Stimulated activated CD8-positive, alpha-beta memory T cell treated with anti-CD3 and anti-CD28 coated beads, Interleukin-15, amount 100 ng/mL, for 48 hours (primary cell): ENCODE data around the gene IGSF22.
A peak's percentile ranks its signal among the peaks of the same experiment; 100 is the strongest.

Source experiments
- DNase-seq, 2 donors: peaks; one replicate each; pipeline ENCODE4 v3.0.0-alpha.2; 2020; ENCODE audit warnings: low read depth in 2 of 2

IGSF22 gene

GRCh38 chr11:18726040-18726439, at the start of gene IGSF22:
Gene IGSF22 (minus strand): TSS chr11:18726188. CDS start chr11:18724236, 1,952 bp downstream.
- no peak for DNase-seq

- no peak for DNase-seq
These were observed 48.8 kb upstream of the IGSF22 start for GRCh38 chr11:18774801-18775200.

DNA sequence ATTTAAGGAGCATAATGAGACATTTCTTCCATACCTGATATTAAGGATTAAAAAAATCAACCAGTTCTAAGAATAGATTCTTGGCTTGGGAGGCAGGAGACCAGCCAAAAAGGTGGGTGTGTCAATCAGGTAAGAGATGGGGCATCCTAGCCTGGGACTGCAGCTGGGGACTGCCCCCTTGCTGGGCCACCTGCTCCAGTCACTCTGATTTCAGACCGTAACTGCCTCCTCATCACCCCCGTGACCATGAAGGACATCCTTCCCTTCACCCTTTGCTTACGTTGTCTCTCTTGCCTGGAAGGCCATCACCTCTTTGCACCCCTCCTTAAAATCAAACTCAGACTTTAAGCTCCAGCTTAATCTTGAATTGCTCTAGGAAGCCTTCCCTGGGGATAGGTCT, 47.7 kb upstream of the IGSF22 start:
- DNase-seq = no peak

- DNase-seq = no peak
These were observed 47.1 kb upstream of the IGSF22 start for GRCh38 chr11:18773104-18773503.

DNA sequence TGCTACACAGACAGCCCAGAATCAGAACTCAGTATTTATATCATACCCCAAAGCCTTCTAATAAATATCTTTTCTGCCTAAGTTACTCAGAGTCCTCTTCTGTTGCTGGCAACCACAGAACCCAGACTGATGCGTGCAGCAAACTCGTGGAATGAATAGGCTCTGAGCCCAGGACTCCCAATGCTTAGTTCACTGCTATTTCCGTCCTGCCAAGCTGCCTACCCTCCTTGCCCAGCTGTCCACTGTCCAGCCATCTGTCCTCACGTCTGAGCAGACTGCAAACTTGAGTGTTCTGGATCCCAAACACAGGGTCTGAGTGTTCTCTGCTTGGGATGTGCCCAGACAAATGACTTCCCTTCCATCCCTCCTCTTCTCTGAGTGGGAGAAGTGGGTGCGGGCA, 46.2 kb upstream of the IGSF22 start:
- no peak for DNase-seq

DNA sequence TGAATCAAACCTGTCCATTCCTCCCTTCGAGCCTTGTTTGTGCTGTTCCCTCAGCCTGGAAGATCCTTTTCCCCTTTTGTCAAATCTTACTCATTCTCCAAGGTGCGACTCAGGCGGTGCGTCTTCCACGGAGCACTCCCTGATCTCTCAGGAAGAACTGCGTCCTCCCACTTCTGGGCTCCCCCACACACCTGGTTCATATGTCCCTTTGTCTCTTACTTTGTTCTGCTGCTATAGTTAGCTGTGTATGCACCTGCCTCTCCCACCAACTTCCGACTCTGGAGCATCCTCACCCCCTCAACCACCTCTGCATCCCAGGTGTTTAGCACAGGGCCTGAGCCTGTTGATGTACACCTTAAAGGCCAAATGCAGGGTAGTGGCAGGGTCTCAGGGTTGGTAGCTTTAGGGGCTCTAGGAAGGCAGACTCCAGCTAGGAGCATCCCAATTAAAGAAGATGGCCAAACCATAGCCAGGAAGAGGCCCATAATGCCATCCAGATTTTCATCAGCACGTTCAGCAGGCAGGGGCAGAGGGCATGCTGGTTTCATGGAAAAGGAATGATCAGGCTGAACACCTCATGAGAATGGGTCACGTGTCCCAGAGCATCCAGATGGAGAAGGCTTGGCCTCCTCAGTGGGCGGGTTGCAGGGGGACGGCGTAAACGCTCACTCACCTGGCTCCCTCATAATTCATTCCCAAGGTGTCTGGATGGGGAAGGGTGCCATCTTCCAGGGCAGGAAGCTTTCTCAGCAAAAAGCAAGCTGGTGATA, 45.5 kb upstream of the IGSF22 start:
- DNase-seq = no peak

DNA sequence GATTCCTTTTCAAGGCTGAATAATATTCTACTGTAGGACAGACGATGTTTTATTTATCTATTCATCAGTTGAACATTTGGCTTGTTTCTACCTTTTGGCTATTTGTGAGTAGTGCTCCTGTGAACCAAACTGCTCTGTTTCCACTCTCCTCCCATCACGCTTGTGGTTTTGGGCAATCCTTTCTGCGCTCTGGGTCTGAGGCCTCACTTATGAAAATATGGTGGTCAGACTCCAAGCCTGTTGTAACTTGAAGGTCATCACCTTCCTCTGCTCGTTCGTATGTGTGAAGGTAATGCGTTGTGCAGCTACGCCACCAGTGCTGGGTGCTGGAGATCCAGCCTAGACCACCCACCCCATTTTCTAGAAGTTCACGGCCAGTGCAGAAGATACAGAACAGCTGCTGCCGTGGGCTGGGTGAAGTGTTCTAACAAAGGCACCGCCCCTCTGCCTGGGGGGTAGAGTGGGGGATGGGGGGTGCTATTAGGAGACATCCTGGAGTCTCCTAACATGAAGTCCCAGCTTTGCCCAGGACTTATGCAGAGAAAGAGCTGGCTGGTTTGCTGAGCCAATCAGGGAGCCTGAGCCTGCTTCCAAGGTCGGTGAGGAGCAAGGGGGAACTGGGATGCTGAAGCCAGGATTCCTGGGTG, 44.6 kb upstream of the IGSF22 start:
- no peak for DNase-seq

DNA sequence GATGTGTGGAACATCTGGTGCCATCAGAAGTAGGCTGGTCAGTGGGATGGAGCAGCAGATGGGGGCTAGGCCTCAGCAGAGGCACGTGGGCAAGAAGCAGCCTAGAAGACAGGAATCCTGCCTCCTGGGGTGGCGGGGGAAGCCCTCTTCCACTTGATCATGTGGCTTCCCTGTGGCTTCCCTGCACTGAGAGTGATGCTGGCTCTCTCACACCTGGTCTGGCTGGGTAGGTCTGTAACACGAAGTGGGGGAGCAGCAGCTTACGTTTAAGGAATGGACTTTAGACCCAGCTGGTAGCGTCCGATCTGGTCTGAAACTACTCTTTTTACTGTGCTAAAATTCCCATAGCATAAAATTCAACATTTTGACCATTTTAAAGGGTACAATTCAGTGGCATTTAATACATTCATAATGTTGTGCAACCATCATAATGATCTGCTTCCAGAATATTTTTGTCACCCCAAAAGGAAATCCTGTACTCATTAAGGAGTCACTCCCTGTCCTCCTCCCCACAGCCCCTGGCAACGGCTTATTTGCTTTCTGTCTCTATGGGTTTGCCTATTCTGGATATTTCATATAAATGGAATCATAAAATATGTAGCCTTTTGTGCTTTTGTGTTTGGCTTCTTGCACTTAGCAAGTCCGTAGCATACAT, 43.9 kb upstream of the IGSF22 start:
- DNase-seq = no peak

DNA sequence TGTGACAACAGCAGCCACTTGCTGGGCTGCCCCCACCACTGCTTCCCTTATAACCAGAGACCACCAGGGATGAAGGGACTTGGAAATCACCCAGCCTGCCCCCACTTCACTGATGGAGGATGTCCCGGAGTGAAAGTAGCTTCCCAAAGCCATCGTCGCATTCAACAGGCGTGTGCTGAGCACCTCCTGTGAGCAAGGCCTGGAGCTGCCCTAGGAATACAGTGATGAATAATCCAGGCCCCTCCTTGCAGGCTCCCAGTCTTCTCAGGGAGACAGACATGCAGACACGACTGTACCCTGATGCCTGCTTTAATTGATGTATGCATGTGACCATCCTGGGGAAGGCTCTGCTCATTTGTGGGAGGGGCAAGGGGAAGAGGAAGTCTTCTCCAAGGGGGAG, 43.0 kb upstream of the IGSF22 start:
- DNase-seq = no peak

GRCh38 chr11:18768472-18768901, 42.5 kb upstream of the IGSF22 start:
- DNase-seq = peak in 1 of 2 donors; percentile 19

- DNase-seq = no peak
These were observed 40.0 kb upstream of the IGSF22 start for GRCh38 chr11:18766015-18766414.

DNA sequence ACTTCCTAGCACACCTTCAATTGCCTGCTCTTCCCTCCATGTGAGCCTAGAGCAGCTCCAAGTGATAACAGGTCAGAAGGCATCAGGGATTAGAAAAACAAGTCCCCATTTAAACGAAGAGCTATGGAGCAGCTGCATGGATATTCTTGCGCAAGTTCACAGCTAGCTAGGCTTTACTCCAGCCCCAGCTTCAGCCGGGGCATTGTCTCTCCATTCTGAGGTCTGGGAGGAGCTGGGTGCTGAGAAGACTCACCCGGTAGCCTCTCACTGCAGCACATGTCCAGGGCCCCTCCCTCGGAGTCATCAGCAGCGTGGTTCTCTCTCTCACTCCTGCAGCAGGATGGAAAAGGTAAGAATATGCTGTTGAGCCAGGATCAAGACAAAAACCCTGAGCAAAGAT, 39.6 kb upstream of the IGSF22 start:
- DNase-seq = no peak

DNA sequence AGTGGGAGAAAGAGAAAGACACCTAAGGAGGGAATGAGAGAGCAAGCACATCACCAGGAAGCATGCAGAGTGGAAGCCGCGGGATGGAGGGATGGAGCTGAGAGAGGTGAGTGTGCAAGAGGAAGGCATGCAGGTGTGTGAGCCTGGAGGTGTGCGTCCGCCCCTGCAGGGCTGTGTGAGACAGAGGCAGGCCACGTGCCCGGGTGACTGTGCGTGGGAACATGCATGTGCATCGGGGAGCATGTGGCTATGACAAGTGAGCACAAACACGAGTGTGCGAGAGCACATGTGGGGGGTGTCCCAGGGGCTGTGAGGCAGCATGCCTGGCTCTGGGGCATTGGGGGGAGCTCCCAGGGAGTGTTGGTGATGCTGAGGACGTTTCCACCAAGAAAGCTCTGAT, 35.8 kb upstream of the IGSF22 start:
- no peak for DNase-seq

DNA sequence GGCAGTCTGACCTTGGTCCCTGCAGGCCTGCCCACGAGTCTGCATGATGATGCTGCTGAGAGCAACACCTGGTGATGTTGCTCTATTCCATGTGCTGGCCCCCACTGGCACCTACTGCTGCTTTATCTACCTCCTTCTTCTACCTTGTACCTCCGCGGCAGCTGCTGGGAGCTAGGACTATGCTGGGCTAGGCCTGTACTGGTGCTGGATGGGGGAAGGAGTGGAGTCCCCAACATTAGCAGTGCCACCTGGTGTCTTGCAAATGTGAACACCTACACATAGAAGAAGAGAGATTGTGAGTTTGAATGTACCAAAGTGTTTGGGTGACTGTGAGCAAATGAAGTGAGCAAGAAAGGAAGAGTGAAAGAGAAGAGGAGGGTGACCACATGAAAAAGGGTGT, 35.2 kb upstream of the IGSF22 start:
- no peak for DNase-seq

- DNase-seq = no peak
These were observed 31.8 kb upstream of the IGSF22 start for GRCh38 chr11:18757811-18758210.

GRCh38 chr11:18756889-18757288, 30.9 kb upstream of the IGSF22 start:
- DNase-seq = no peak

DNA sequence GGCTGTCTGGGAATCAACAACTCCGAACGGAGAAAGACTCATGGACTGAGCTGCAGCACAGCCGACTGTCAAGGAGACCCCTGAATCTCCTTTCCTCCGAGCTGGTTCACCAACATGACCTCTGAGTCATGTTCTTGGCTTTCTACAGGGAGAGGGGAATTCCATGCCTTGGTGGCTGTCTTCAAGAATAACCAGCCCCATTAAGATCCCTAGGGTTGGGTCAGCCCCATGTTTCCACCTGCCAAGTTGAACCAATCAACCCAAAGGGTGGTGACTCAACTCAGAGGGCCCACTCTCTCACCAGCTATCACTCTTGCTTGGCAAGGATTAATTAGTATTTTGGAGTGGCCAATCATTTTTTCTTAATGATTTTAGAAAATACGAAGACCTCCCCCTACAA, 28.3 kb upstream of the IGSF22 start:
- DNase-seq = no peak

- DNase-seq = no peak
These were observed 26.5 kb upstream of the IGSF22 start for GRCh38 chr11:18752502-18752901.

DNA sequence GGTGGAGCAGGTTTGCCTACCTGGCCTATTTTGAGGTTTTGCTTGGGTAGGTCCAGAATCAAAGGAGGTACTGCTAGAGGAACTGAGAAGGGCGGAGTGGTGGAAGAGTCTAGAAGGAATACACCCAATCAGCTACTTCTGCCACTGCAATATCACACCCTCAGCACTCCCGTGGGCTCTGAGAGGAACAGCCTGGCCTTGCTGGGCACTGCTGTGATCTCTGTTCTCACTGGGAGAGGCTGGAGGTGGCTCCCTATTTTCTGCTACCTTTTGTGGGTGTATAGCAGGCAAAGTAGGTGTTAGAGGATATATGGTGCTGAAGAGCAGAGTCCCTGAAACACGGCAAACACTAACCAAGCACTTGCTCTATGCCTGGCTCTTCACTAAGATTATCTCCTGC, 25.0 kb upstream of the IGSF22 start:
- DNase-seq = no peak

DNA sequence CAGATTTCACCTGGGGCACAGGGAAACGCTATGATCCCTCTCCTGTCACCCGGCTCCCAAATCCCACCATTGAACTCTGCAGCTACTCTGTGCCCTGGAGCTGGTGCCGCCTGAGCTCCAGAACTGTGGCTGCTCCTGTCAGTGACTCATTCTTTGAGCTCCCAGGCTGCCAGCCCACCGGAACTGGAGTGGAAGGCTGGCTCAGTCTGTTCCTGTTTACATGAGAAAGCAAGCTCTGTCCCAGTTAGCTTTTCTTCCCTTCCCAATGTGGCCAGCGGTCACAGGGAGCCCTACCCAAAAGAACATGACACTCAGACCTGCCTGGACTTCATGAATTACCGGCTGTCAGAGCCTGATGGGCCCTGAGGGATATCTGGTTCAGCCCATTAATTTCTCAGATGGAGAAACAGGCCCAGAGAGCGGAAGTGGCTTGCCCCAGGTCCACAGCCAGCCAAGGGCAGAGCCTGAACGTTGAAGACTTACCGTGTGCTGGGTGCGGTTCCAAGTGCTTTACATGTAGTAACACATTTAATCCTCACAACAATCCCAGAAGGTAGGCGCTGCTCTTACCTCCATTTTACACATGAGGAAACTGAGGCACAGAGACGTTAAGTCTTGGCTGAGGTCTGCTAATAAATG, 23.8 kb upstream of the IGSF22 start:
- no peak for DNase-seq

- no peak for DNase-seq
These were observed 22.9 kb upstream of the IGSF22 start for GRCh38 chr11:18748766-18749365.

GRCh38 chr11:18745251-18745650, 19.3 kb upstream of the IGSF22 start:
- DNase-seq = no peak
